Activated CD4-positive, CD25-positive, alpha-beta regulatory T cell treated with anti-CD3 and anti-CD28 coated beads, Interleukin-2, amount 50 U/mL, for 24 hours (primary cell): ENCODE results near the gene SLC37A3.

Experiments
- ATAC-seq, 2 donors: fragments of 150-1000 bp; cut with Tn5 transposase; one replicate each; pipeline ENCODE4 v1.10.0; 2021; ENCODE audit warnings: mild to moderate bottlenecking in 1 of 2, moderate library complexity in 1 of 2

Gene SLC37A3

GRCh38 chr7:140400381-140400780, 2.1 kb upstream of the SLC37A3 start:
- ATAC-seq = no peak

- ATAC-seq = no peak
Observed at GRCh38 chr7:140398821-140399220, 491 bp upstream of the SLC37A3 start.

- ATAC-seq = no peak
Observed at GRCh38 chr7:140393756-140394306, 4.5 kb downstream of the SLC37A3 start.

- no peak for ATAC-seq
Observed at GRCh38 chr7:140391634-140392033, 6.7 kb downstream of the SLC37A3 start.

- ATAC-seq = peak in 1 of 2 donors; percentile 30
Observed at GRCh38 chr7:140390466-140391190, 7.7 kb downstream of the SLC37A3 start.

- no peak for ATAC-seq
Observed at GRCh38 chr7:140390034-140390433, 8.3 kb downstream of the SLC37A3 start.

GRCh38 chr7:140389445-140389844, 8.9 kb downstream of the SLC37A3 start:
- ATAC-seq = no peak

- no peak for ATAC-seq
Observed at GRCh38 chr7:140384894-140385545, 13.3 kb downstream of the SLC37A3 start.

GRCh38 chr7:140383954-140384713, 14.2 kb downstream of the SLC37A3 start:
- ATAC-seq = no peak

GRCh38 chr7:140375892-140376730, 22.2 kb downstream of the SLC37A3 start:
- peak; percentile 96 for ATAC-seq

GRCh38 chr7:140375323-140375722, 23.0 kb downstream of the SLC37A3 start:
- no peak for ATAC-seq

GRCh38 chr7:140369294-140369693, 29.0 kb downstream of the SLC37A3 start:
- no peak for ATAC-seq

GRCh38 chr7:140367528-140367927, 30.8 kb downstream of the SLC37A3 start:
- no peak for ATAC-seq

GRCh38 chr7:140364819-140365218, 33.5 kb downstream of the SLC37A3 start:
- no peak for ATAC-seq

GRCh38 chr7:140360697-140361229, 37.6 kb downstream of the SLC37A3 start:
- ATAC-seq = peak in 1 of 2 donors; percentile 21

GRCh38 chr7:140358412-140359051, 39.8 kb downstream of the SLC37A3 start:
- peak; percentile 47 to 50 for ATAC-seq

- ATAC-seq = no peak
Observed at GRCh38 chr7:140358024-140358411, 40.3 kb downstream of the SLC37A3 start.

- no peak for ATAC-seq
Observed at GRCh38 chr7:140350056-140350455, 48.3 kb downstream of the SLC37A3 start.

- ATAC-seq = no peak
Observed at GRCh38 chr7:140349144-140349771, 49.1 kb downstream of the SLC37A3 start.

- no peak for ATAC-seq
Observed at GRCh38 chr7:140348161-140348849, 50.0 kb downstream of the SLC37A3 start.
